Nephron (organoid): Measurements from ENCODE around the gene DTX2.
A peak's percentile ranks its signal among the peaks of the same experiment; 100 is the strongest.
"Not testable (repeated sequence)": the region's sequence is repeated elsewhere in the genome, so short reads cannot be mapped to it uniquely, and the experiment has no call there.

Source experiments
- H3K27ac Mint-ChIP-seq, 3 experiments: 2 replicates each; pipeline ENCODE4 v1.8.0; 2020; ENCODE audit warnings: mixed read lengths in 3 of 3, mild to moderate bottlenecking in 2 of 3, moderate library complexity in 1 of 3
- H3K27me3 Mint-ChIP-seq: 2 replicates; pipeline ENCODE4 v1.8.0; 2021; ENCODE audit warnings: low read depth, mild to moderate bottlenecking, moderate library complexity, mixed read lengths
- H3K36me3 Mint-ChIP-seq: 2 replicates; pipeline ENCODE4 v1.8.0; 2020; ENCODE audit warnings: low read depth, mixed read lengths
- H3K4me1 Mint-ChIP-seq: 2 replicates; pipeline ENCODE4 v1.8.0; 2020; ENCODE audit warnings: mixed read lengths
- H3K4me3 Mint-ChIP-seq, 3 experiments: 2 replicates each; pipeline ENCODE4 v1.8.0; 2020; ENCODE audit warnings: mild to moderate bottlenecking in 3 of 3, mixed read lengths in 3 of 3, moderate library complexity in 2 of 3
- H3K9me3 Mint-ChIP-seq: 2 replicates; pipeline ENCODE4 v1.8.0; 2020; ENCODE audit warnings: mixed read lengths

DTX2 gene

GRCh38 chr7:76549855-76550248, 88.3 kb downstream of the DTX2 start:
- peak overlapping the region; percentile 92 to 98 (median 98) for H3K4me3 Mint-ChIP-seq
- peak overlapping the region; percentile 57 to 89 (median 77) for H3K27ac Mint-ChIP-seq
- H3K9me3 Mint-ChIP-seq, H3K27me3 Mint-ChIP-seq: not testable (repeated sequence)
- H3K36me3 Mint-ChIP-seq, result peaks cover 12% of the 10 kb centered on the region
- peaks cover 16% of the 10 kb centered on the region for H3K4me1 Mint-ChIP-seq

- not testable (repeated sequence) for H3K27me3 Mint-ChIP-seq, H3K9me3 Mint-ChIP-seq, H3K27ac Mint-ChIP-seq
- Mint-ChIP-seq H3K4me1 (peaks cover 16% of the 10 kb centered on the region), H3K4me3 (peak overlapping the region in 2 of 3 experiments; percentile 16 to 65), H3K36me3 (peaks cover 24% of the 10 kb centered on the region)
These were observed 90.5 kb downstream of the DTX2 start for GRCh38 chr7:76551992-76552391.
